HEK293 (cell line): ENCODE measurements around the gene SSTR3.

Experiments
- CTCF ChIA-PET: fragments of 350-600 bp; formaldehyde crosslinking; extraction: SDS; loops from one replicate; lab custom pipeline; 2021; ENCODE audit warnings: antibody characterized with exemption; lab: Yijun Ruan, JAX
- POLR2A ChIA-PET: fragments of 300-600 bp; formaldehyde crosslinking; extraction: SDS; loops from one replicate; lab custom pipeline; 2020; ENCODE audit warnings: antibody characterized with exemption, inconsistent platforms; lab: Yijun Ruan, JAX
- H3K27ac ChIP-seq: fragments of 200-500 bp; sonication (Bioruptor generic); 2 replicates; pipeline ENCODE4 v1.5.1; 2014; ENCODE audit warnings: low read depth, low read length, control low read depth, inconsistent platforms; ENCODE audit errors: extremely low read depth
- H3K36me3 ChIP-seq, 2 experiments: fragments of 200-500 bp in 1 of 2; sonication (Bioruptor generic) in 1 of 2; 1 replicate in 1 of 2; 2 replicates in 1 of 2; pipeline ENCODE4 v1.5.1; 2014 to 2017; ENCODE audit warnings: inconsistent platforms in 2 of 2, low read length in 2 of 2; ENCODE audit not compliant: control insufficient read depth in 2 of 2, insufficient read depth in 1 of 2
- H3K4me1 ChIP-seq: fragments of 200-500 bp; sonication (Bioruptor generic); 2 replicates; pipeline ENCODE4 v1.5.1; 2014; ENCODE audit warnings: mild to moderate bottlenecking, low read length, inconsistent platforms; ENCODE audit not compliant: control insufficient read depth, insufficient read depth
- H3K4me3 ChIP-seq: 2 replicates; pipeline ENCODE4 v1.5.1; 2011; ENCODE audit warnings: low read depth, mild to moderate bottlenecking, control low read depth, low read length, moderate library complexity
- H3K9me3 ChIP-seq: fragments of 200-500 bp; sonication (Bioruptor generic); 2 replicates; pipeline ENCODE4 v1.5.1; 2014; ENCODE audit warnings: low read depth, low read length, inconsistent platforms; ENCODE audit not compliant: control insufficient read depth, insufficient read depth
- AEBP2 ChIP-seq: fragments of 450-650 bp; formaldehyde crosslinking; IDR thresholded peaks from 2 replicates; pipeline ENCODE4 v1.5.1; 2016; ENCODE audit warnings: missing biosample characterization, missing genetic modification characterization, borderline replicate concordance
- EGR2 ChIP-seq: fragments of 450-650 bp; formaldehyde crosslinking; IDR thresholded peaks from 2 replicates; pipeline ENCODE4 v1.5.1; 2016; ENCODE audit warnings: low read depth, missing biosample characterization, missing genetic modification characterization
- KLF1 ChIP-seq: fragments of 450-650 bp; formaldehyde crosslinking; IDR thresholded peaks from 2 replicates; pipeline ENCODE4 v1.5.1; 2016; ENCODE audit warnings: missing biosample characterization, missing genetic modification characterization
- PRDM6 ChIP-seq: fragments of 450-650 bp; formaldehyde crosslinking; IDR thresholded peaks from 2 replicates; pipeline ENCODE4 v1.5.1; 2017; ENCODE audit warnings: missing biosample characterization, missing genetic modification characterization
- SETDB1 ChIP-seq: IDR thresholded peaks from one replicate; pipeline ENCODE4 v1.6.1; 2017; ENCODE audit warnings: mild to moderate bottlenecking, low read length, moderate library complexity, mixed read lengths; ENCODE audit not compliant: insufficient read length
- SP7 ChIP-seq: fragments of 450-650 bp; formaldehyde crosslinking; IDR thresholded peaks from 2 replicates; pipeline ENCODE4 v1.5.1; 2016; ENCODE audit warnings: missing biosample characterization, missing genetic modification characterization
- TCF7L2 ChIP-seq: IDR thresholded peaks from 2 replicates; pipeline ENCODE4 v1.6.1; 2011; ENCODE audit warnings: low read depth, mild to moderate bottlenecking, inconsistent platforms, low read length, moderate library complexity, borderline replicate concordance
- TSHZ1 ChIP-seq: fragments of 450-650 bp; formaldehyde crosslinking; IDR thresholded peaks from 2 replicates; pipeline ENCODE4 v1.5.1; 2016; ENCODE audit warnings: missing biosample characterization, missing genetic modification characterization, borderline replicate concordance
- YY1 ChIP-seq: fragments of 450-650 bp; formaldehyde crosslinking; IDR thresholded peaks from 2 replicates; pipeline ENCODE4 v1.5.1; 2018; ENCODE audit warnings: missing biosample characterization, missing genetic modification characterization
- ZBTB49 ChIP-seq: fragments of 450-650 bp; formaldehyde crosslinking; IDR thresholded peaks from 2 replicates; pipeline ENCODE4 v1.5.1; 2016; ENCODE audit warnings: missing biosample characterization, missing genetic modification characterization, low read depth
- ZFP69B ChIP-seq: fragments of 450-650 bp; formaldehyde crosslinking; IDR thresholded peaks from 2 replicates; pipeline ENCODE4 v1.5.1; 2016; ENCODE audit warnings: missing biosample characterization, missing genetic modification characterization
- ZNF280C ChIP-seq: fragments of 450-650 bp; formaldehyde crosslinking; IDR thresholded peaks from 2 replicates; pipeline ENCODE4 v1.5.1; 2016; ENCODE audit warnings: missing biosample characterization, missing genetic modification characterization
- ZNF341 ChIP-seq: fragments of 450-650 bp; formaldehyde crosslinking; IDR thresholded peaks from 2 replicates; pipeline ENCODE4; 2016; ENCODE audit warnings: low read depth, missing biosample characterization, missing genetic modification characterization
- ZNF416 ChIP-seq: fragments of 450-650 bp; formaldehyde crosslinking; IDR thresholded peaks from 2 replicates; pipeline ENCODE4 v1.5.1; 2016; ENCODE audit warnings: missing biosample characterization, missing genetic modification characterization
- ZNF423 ChIP-seq: fragments of 450-650 bp; formaldehyde crosslinking; IDR thresholded peaks from 2 replicates; pipeline ENCODE4 v1.5.1; 2016; ENCODE audit warnings: missing biosample characterization, missing genetic modification characterization
- ZNF600 ChIP-seq: fragments of 450-650 bp; formaldehyde crosslinking; IDR thresholded peaks from 2 replicates; pipeline ENCODE4 v1.5.1; 2016; ENCODE audit warnings: missing biosample characterization, missing genetic modification characterization
- ZNF624 ChIP-seq: fragments of 450-650 bp; formaldehyde crosslinking; IDR thresholded peaks from 2 replicates; pipeline ENCODE4 v1.5.1; 2017; ENCODE audit warnings: missing biosample characterization, missing genetic modification characterization
- ZNF645 ChIP-seq: fragments of 450-650 bp; formaldehyde crosslinking; IDR thresholded peaks from 2 replicates; pipeline ENCODE4; 2016; ENCODE audit warnings: missing biosample characterization, missing genetic modification characterization
- ZNF704 ChIP-seq: fragments of 450-650 bp; formaldehyde crosslinking; IDR thresholded peaks from 2 replicates; pipeline ENCODE4 v1.5.1; 2016; ENCODE audit warnings: missing biosample characterization, missing genetic modification characterization
- ZNF792 ChIP-seq: fragments of 450-650 bp; formaldehyde crosslinking; IDR thresholded peaks from 2 replicates; pipeline ENCODE4 v1.5.1; 2016; ENCODE audit warnings: missing biosample characterization, missing genetic modification characterization
- ZNF830 ChIP-seq: fragments of 450-650 bp; IDR thresholded peaks from 2 replicates; pipeline ENCODE4 v1.5.0; 2018; ENCODE audit warnings: missing biosample characterization, missing genetic modification characterization, low read depth, mild to moderate bottlenecking, moderate library complexity

The SSTR3 gene

GRCh38 chr22:37199760-37200108 lies 12.5 kb downstream of the SSTR3 start (continued):
- no peak for TF ChIP-seq ZNF341 (tag by site-specific recombination)
- no peak for TF ChIP-seq EGR2 (tag by site-specific recombination)

- 0 out of 2 replicates have a peak, but pooled peaks cover 6% of the 10 kb centered on the region for H3K4me1 ChIP-seq
- ChIA-PET POLR2A (interaction anchor here (0.6 to 2.5 kb wide), 24 partner anchors 10 to 462 kb away, joined by 3 to 10 read pairs (median 4); partner anchors contain the start of genes C1QTNF6, GGA1 and IFT27), CTCF (interaction anchor here (0.5 to 3.2 kb wide), 63 partner anchors 8 to 558 kb away, joined by 3 to 36 read pairs (median 5); partner anchors contain the start of genes C1QTNF6, IFT27 and KCTD17)
- peak overlapping the region; percentile 92 for H3K27ac ChIP-seq
- H3K9me3 ChIP-seq = no peaks in the 10 kb centered on the region
- peak overlapping the region; percentile 48 for H3K4me3 ChIP-seq
- no peaks in the 10 kb centered on the region for H3K36me3 ChIP-seq
- TF ChIP-seq ZNF423 (no peak), ZNF704 (tag by site-specific recombination) (no peak), SETDB1 (no peak), PRDM6 (tag by site-specific recombination) (no peak), ZNF600 (tag by site-specific recombination) (peak; percentile 99), ZNF645 (tag by site-specific recombination) (no peak), TCF7L2 (no peak), KLF1 (tag by site-specific recombination) (peak; percentile 52), SP7 (tag by site-specific recombination) (peak; percentile 77), ZFP69B (tag by site-specific recombination) (no peak; the same call in 1 of the 2 replicates), ZNF830 (tag by site-specific recombination) (no peak), ZNF624 (tag by site-specific recombination) (no peak), ZNF280C (tag by site-specific recombination) (no peak), ZBTB49 (tag by site-specific recombination) (no peak), ZNF792 (tag by site-specific recombination) (peak; percentile 80; the same call in 1 of the 2 replicates), TSHZ1 (tag by site-specific recombination) (no peak), YY1 (tag by site-specific recombination) (no peak), ZNF416 (no peak), AEBP2 (tag by site-specific recombination) (no peak)
Measured at GRCh38 chr22:37199103-37199759, 13.0 kb downstream of the SSTR3 start.
